Measurements from ENCODE around the gene SCN9A.
A peak's percentile ranks its signal among the peaks of the same experiment; 100 is the strongest.

Gene SCN9A

GRCh38 chr2:166350525-166350924, 25.2 kb downstream of the SCN9A start:
- TF ChIP-seq ZNF544 (tag by site-specific recombination; IDR thresholded peaks at IDR 0.05) (no peak), ZNF184 (tag by site-specific recombination; IDR thresholded peaks at IDR 0.05) (no peak), ZNF211 (tag by site-specific recombination; IDR thresholded peaks at IDR 0.05; ENCODE audit: low read depth) (no peak), ZIC2 (tag by site-specific recombination; IDR thresholded peaks at IDR 0.05) (no peak), ZNF621 (tag by site-specific recombination; IDR thresholded peaks at IDR 0.05) (no peak), ZNF501 (tag by site-specific recombination; IDR thresholded peaks at IDR 0.05) (no peak), ZNF350 (tag by site-specific recombination; IDR thresholded peaks at IDR 0.05) (no peak), ZNF776 (tag by site-specific recombination; IDR thresholded peaks at IDR 0.05; ENCODE audit: borderline replicate concordance) (no peak), ZNF558 (tag by site-specific recombination; IDR thresholded peaks at IDR 0.05) (no peak), ZNF830 (tag by site-specific recombination; IDR thresholded peaks at IDR 0.05; ENCODE audit: low read depth) (no peak)
- no peak overlapping the region for H3K4me3 ChIP-seq (ENCODE audit: low read depth, low read length)
- no peaks in the 10 kb centered on the region for H3K4me1 ChIP-seq (ENCODE audit: control insufficient read depth, insufficient read depth, low read length)
- H3K27ac ChIP-seq (ENCODE audit: extremely low read depth, low read depth, low read length) = no peak overlapping the region
- ChIA-PET POLR2A (no interaction called here), CTCF (interaction anchor here (1.2 to 3.3 kb wide), 2 partner anchors 11 to 35 kb away, joined by 3 to 18 read pairs; no protein-coding TSS in a partner anchor)
- no peaks in the 10 kb centered on the region for H3K9me3 ChIP-seq (ENCODE audit: control insufficient read depth, insufficient read depth, low read depth, low read length)
- no peaks in the 10 kb centered on the region for H3K36me3 ChIP-seq (ENCODE audit: control insufficient read depth in 2 of 2, insufficient read depth in 1 of 2, low read length in 2 of 2)

GRCh38 chr2:166344286-166345113, 31.2 kb downstream of the SCN9A start:
- H3K4me1 ChIP-seq (ENCODE audit: control insufficient read depth, insufficient read depth, low read length) = peaks cover 2% of the 10 kb centered on the region; the same call in 1 of the 2 replicates
- H3K36me3 ChIP-seq (ENCODE audit: control insufficient read depth in 2 of 2, insufficient read depth in 1 of 2, low read length in 2 of 2) = no peaks in the 10 kb centered on the region
- ChIA-PET POLR2A (no interaction called here), CTCF (interaction anchor here (0.6 to 2.9 kb wide), 4 partner anchors 12 to 885 kb away, joined by 3 to 17 read pairs (median 3); no protein-coding TSS in a partner anchor)
- no peaks in the 10 kb centered on the region for H3K9me3 ChIP-seq (ENCODE audit: control insufficient read depth, insufficient read depth, low read depth, low read length)
- H3K27ac ChIP-seq (ENCODE audit: extremely low read depth, low read depth, low read length) = no peak overlapping the region
- 0 out of 2 replicates have a peak, but pooled peaks have one; percentile 19 for TF ChIP-seq ZFHX2 (tag by site-specific recombination; conservative IDR thresholded peaks at IDR 0.05)
- TF ChIP-seq ZNF146 (tag by site-specific recombination; IDR thresholded peaks at IDR 0.05) = no peak
- peak; percentile 47; the same call in 1 of the 2 replicates for TF ChIP-seq PRDM6 (tag by site-specific recombination; IDR thresholded peaks at IDR 0.05)
- H3K4me3 ChIP-seq (ENCODE audit: low read depth, low read length) = no peak overlapping the region

- TF ChIP-seq ZNF335 (tag by site-specific recombination; conservative IDR thresholded peaks at IDR 0.05) (no peak), ZXDB (tag by site-specific recombination; IDR thresholded peaks at IDR 0.05) (no peak), OVOL3 (tag by site-specific recombination; IDR thresholded peaks at IDR 0.05) (no peak), GLIS1 (tag by site-specific recombination; IDR thresholded peaks at IDR 0.05) (peak; percentile 69), MZF1 (tag by site-specific recombination; IDR thresholded peaks at IDR 0.05; ENCODE audit: borderline replicate concordance) (peak; percentile 75; the same call in 1 of the 2 replicates), MYNN (tag by site-specific recombination; IDR thresholded peaks at IDR 0.05; ENCODE audit: borderline replicate concordance) (no peak), ZNF148 (tag by site-specific recombination; IDR thresholded peaks at IDR 0.05; ENCODE audit: borderline replicate concordance) (no peak), ZNF776 (tag by site-specific recombination; IDR thresholded peaks at IDR 0.05; ENCODE audit: borderline replicate concordance) (no peak), OSR2 (tag by site-specific recombination; IDR thresholded peaks at IDR 0.05) (peak; percentile 79)
These were observed 32.3 kb downstream of the SCN9A start for GRCh38 chr2:166343467-166343866.

More at GRCh38 chr2:166343467-166343866, 32.3 kb downstream of the SCN9A start:
- ChIA-PET POLR2A (no interaction called here), CTCF (no interaction called here)
- no peaks in the 10 kb centered on the region for H3K9me3 ChIP-seq (ENCODE audit: control insufficient read depth, insufficient read depth, low read depth, low read length)
- no peak overlapping the region for H3K27ac ChIP-seq (ENCODE audit: extremely low read depth, low read depth, low read length)
- H3K4me1 ChIP-seq (ENCODE audit: control insufficient read depth, insufficient read depth, low read length) = peaks cover 2% of the 10 kb centered on the region; the same call in 1 of the 2 replicates
- H3K36me3 ChIP-seq (ENCODE audit: control insufficient read depth in 2 of 2, insufficient read depth in 1 of 2, low read length in 2 of 2) = no peaks in the 10 kb centered on the region
- no peak overlapping the region for H3K4me3 ChIP-seq (ENCODE audit: low read depth, low read length)
